Retinal pigment epithelial cell (primary cell): Measurements from ENCODE around the gene TBXAS1.
"Not testable (repeated sequence)": the region's sequence is repeated elsewhere in the genome, so short reads cannot be mapped to it uniquely, and the experiment has no call there.

ENCODE experiments used
- DNase-seq: peaks from one replicate; pipeline ENCODE4 v3.0.0-alpha.2; 2010; ENCODE audit warnings: low read depth
- H3K4me3 ChIP-seq: 2 replicates; pipeline ENCODE4 v1.5.1; 2011; ENCODE audit warnings: mild to moderate bottlenecking, low read length, control low read depth, moderate library complexity
- CTCF ChIP-seq: conservative IDR thresholded peaks from 2 replicates; pipeline ENCODE4 v1.5.1; 2011; ENCODE audit warnings: low read depth, low read length, control low read depth, inconsistent platforms

The TBXAS1 gene

GRCh38 chr7:139902436-139903102 is 73.5 kb downstream of the TBXAS1 start:
- no peak overlapping the region for H3K4me3 ChIP-seq
- no peak for DNase-seq
- no peak for TF ChIP-seq CTCF

GRCh38 chr7:139903103-139903477 is 74.0 kb downstream of the TBXAS1 start:
- H3K4me3 ChIP-seq, DNase-seq: not testable (repeated sequence)

- no peak for DNase-seq
- H3K4me3 ChIP-seq: no peak overlapping the region
- no peak for TF ChIP-seq CTCF
These were observed 77.8 kb downstream of the TBXAS1 start for GRCh38 chr7:139906879-139907278.

- no peak overlapping the region for H3K4me3 ChIP-seq
- TF ChIP-seq CTCF: no peak
- DNase-seq: no peak
These were observed 79.7 kb downstream of the TBXAS1 start for GRCh38 chr7:139908792-139909191.

GRCh38 chr7:139909379-139910050 is 80.5 kb downstream of the TBXAS1 start:
- no peak for TF ChIP-seq CTCF
- H3K4me3 ChIP-seq: no peak overlapping the region
- no peak for DNase-seq

- no peak for TF ChIP-seq CTCF
These were observed 84.2 kb downstream of the TBXAS1 start for GRCh38 chr7:139913021-139913844.

GRCh38 chr7:139913845-139914135 is 84.7 kb downstream of the TBXAS1 start:
- no peak for DNase-seq
- no peak for TF ChIP-seq CTCF

More at GRCh38 chr7:139913021-139913844, 84.2 kb downstream of the TBXAS1 start:
- H3K4me3 ChIP-seq: no peak overlapping the region
- no peak for DNase-seq

More at GRCh38 chr7:139913845-139914135, 84.7 kb downstream of the TBXAS1 start:
- no peak overlapping the region for H3K4me3 ChIP-seq
